HepG2 (cell line): ENCODE measurements around the gene ZBTB48. TPM values are rescaled to one million over a fixed set of nuclear protein-coding genes. Genes with fewer than 3 reads are reported as not detected.

Source experiments
- AHR ChIP-seq: IDR thresholded peaks from 2 replicates; pipeline ENCODE4 v1.6.1; 2018; ENCODE audit warnings: missing genetic modification reagents, missing compliant biosample characterization
- DRAP1 ChIP-seq: IDR thresholded peaks from 2 replicates; pipeline ENCODE4 v1.6.1; 2016; ENCODE audit warnings: missing genetic modification reagents, missing compliant biosample characterization
- E2F1 ChIP-seq: sonication (generic); formaldehyde crosslinking; IDR thresholded peaks from 2 replicates; pipeline ENCODE4 v1.5.0; 2020; ENCODE audit warnings: missing genetic modification reagents
- HNF4G ChIP-seq, 2 experiments: sonication (generic) in 1 of 2; formaldehyde crosslinking in 1 of 2; IDR thresholded peaks; 2 replicates each; pipeline versions ENCODE4 v1.4.0 to v1.6.1; 2011 to 2020; ENCODE audit warnings: borderline replicate concordance in 2 of 2, low read depth in 2 of 2, mild to moderate bottlenecking in 2 of 2, low read length in 1 of 2, missing genetic modification reagents in 1 of 2, moderate library complexity in 1 of 2
- KDM2A ChIP-seq: sonication (generic); formaldehyde crosslinking; IDR thresholded peaks from 2 replicates; pipeline ENCODE4 v1.4.0; 2020; ENCODE audit warnings: low read depth, missing genetic modification reagents, borderline replicate concordance
- PRPF4 ChIP-seq: fragments of 200-400 bp; formaldehyde crosslinking; IDR thresholded peaks from 2 replicates; pipeline ENCODE4 v1.6.1; 2016; ENCODE audit warnings: low read length, low read depth; ENCODE audit not compliant: poor library complexity, severe bottlenecking
- ZBTB44 ChIP-seq: sonication (generic); formaldehyde crosslinking; IDR thresholded peaks from 2 replicates; pipeline ENCODE4 v1.4.0; 2020; ENCODE audit warnings: missing genetic modification reagents
- ZFP1 ChIP-seq: IDR thresholded peaks from 2 replicates; pipeline ENCODE4 v1.6.1; 2016
- ZNF280B ChIP-seq: sonication (generic); formaldehyde crosslinking; IDR thresholded peaks from 2 replicates; pipeline ENCODE4 v1.5.0; 2020; ENCODE audit warnings: missing genetic modification reagents, mild to moderate bottlenecking, borderline replicate concordance
- ZNF512B ChIP-seq: sonication (generic); formaldehyde crosslinking; IDR thresholded peaks from 2 replicates; pipeline ENCODE4 v1.5.1; 2020; ENCODE audit warnings: missing genetic modification reagents, mild to moderate bottlenecking, borderline replicate concordance
- ZNF776 ChIP-seq: sonication (generic); formaldehyde crosslinking; IDR thresholded peaks from 2 replicates; pipeline ENCODE4 v1.4.0; 2020; ENCODE audit warnings: mild to moderate bottlenecking, missing genetic modification reagents
- ZNF781 ChIP-seq: sonication (generic); formaldehyde crosslinking; IDR thresholded peaks from 2 replicates; pipeline ENCODE4 v1.5.1; 2020; ENCODE audit warnings: borderline replicate concordance, mild to moderate bottlenecking, missing genetic modification reagents; ENCODE audit errors: not compliant biosample characterization
- polyA plus RNA-seq, 8 experiments: library from polyadenylated mRNA; depleted of rRNA in 3 of 8; stranded (reverse) in 7 of 8; unstranded in 1 of 8; fragments of >200 nt; fragmentation: Illumina TruSeq in 4 of 8; extraction: Trizol in 4 of 8; gene quantifications; 2 replicates each; pipeline versions ENCODE4 v1.2.1 to v1.2.3, GENCODE V29; 2011 to 2016; ENCODE audit warnings: low read depth in 4 of 8, missing spikeins in 1 of 8, mixed read lengths in 1 of 8; ENCODE audit not compliant: insufficient read depth in 1 of 8
- total RNA-seq, 5 experiments: library from RNA; depleted of rRNA; stranded (reverse); fragments of >200 nt; fragmentation: Illumina TruSeq; extraction: Trizol; gene quantifications; 2 replicates each; pipeline ENCODE4 v1.2.3, GENCODE V29; 2016; ENCODE audit warnings: low read depth in 1 of 5

The ZBTB48 gene
- total and polyA plus RNA-seq, 2 of the 13 experiments (the other 11 are each of a cell fraction or from before 2014, with no cell fraction given), result 13.0 to 17.1 TPM

- TF ChIP-seq ZNF512B (CRISPR knock-in tag) (0 out of 2 replicates have a peak, but pooled peaks have one; percentile 27), ZNF781 (peak; percentile 16), ZFP1 (CRISPR knock-in tag) (no peak), AHR (CRISPR knock-in tag) (peak; percentile 43; the same call in 1 of the 2 replicates), PRPF4 (no peak), ZBTB44 (CRISPR knock-in tag) (0 out of 2 replicates have a peak, but pooled peaks have one; percentile 17), E2F1 (CRISPR knock-in tag) (0 out of 2 replicates have a peak, but pooled peaks have one; percentile 22), KDM2A (peak; percentile 20; the same call in 1 of the 2 replicates), HNF4G (IDR thresholded peaks at IDR 0.05; ENCODE audit: borderline replicate concordance, low read depth, low read length) (0 out of 2 replicates have a peak, but pooled peaks have one; percentile 3), HNF4G (CRISPR knock-in tag; IDR thresholded peaks at IDR 0.05; ENCODE audit: borderline replicate concordance, low read depth) (no peak), DRAP1 (CRISPR knock-in tag) (0 out of 2 replicates have a peak, but pooled peaks have one; percentile 18), ZNF280B (CRISPR knock-in tag) (0 out of 2 replicates have a peak, but pooled peaks have one; percentile 29), ZNF776 (CRISPR knock-in tag) (no peak)
Measured at GRCh38 chr1:6554907-6555778, 24.7 kb upstream of the ZBTB48 start, which contains the start of gene TAS1R1 (continued).
